IMR-90 (cell line): Measurements from ENCODE around the gene PAXIP1. TPM values are rescaled to one million over a fixed set of nuclear protein-coding genes. Genes with fewer than 3 reads are reported as not detected.

ENCODE experiments used
- ATAC-seq: fragments of 200-7000 bp; cut with Tn5 transposase; 2 replicates; pipeline ENCODE4 v1.9.1; 2020; ENCODE audit warnings: low read depth, mild to moderate bottlenecking, moderate library complexity
- BruUV-seq: library from RNA; stranded (reverse); fragments of 400-500 nt; replicated peaks from 2 replicates; lab custom pipeline; 2021; lab: Mats Ljungman, UMichigan
- CTCF ChIA-PET: fragments of 300-600 bp; formaldehyde crosslinking; extraction: SDS; loops from one replicate; lab custom pipeline; 2021; ENCODE audit warnings: antibody characterized with exemption; lab: Yijun Ruan, JAX
- POLR2A ChIA-PET: fragments of 300-600 bp; sonication (Branson Sonifier 250); formaldehyde crosslinking; loops from one replicate; lab custom pipeline; 2022; ENCODE audit warnings: antibody characterized with exemption; ENCODE audit not compliant: unreplicated experiment; lab: Charles Lee
- DNase-seq: peaks from one replicate; pipeline ENCODE4 v3.0.0; 2013
- H2AFZ ChIP-seq: replicated peaks from 2 replicates; pipeline ENCODE3; 2013; ENCODE audit warnings: low read length, mild to moderate bottlenecking; ENCODE audit not compliant: poor library complexity
- H2AK5ac ChIP-seq: 2 replicates; pipeline ENCODE4 v1.6.1; 2013; ENCODE audit warnings: low read depth, low read length, inconsistent platforms
- H2AK9ac ChIP-seq: replicated peaks from 2 replicates; pipeline ENCODE3; 2013; ENCODE audit warnings: mild to moderate bottlenecking, low read depth, low read length, moderate library complexity; ENCODE audit not compliant: poor library complexity
- H2BK120ac ChIP-seq: 2 replicates; pipeline ENCODE4 v1.6.1; 2013; ENCODE audit warnings: low read depth, low read length, inconsistent platforms
- H2BK15ac ChIP-seq: 3 replicates; pipeline ENCODE4 v1.6.1; 2013; ENCODE audit warnings: low read depth, low read length, inconsistent platforms
- H2BK20ac ChIP-seq: 2 replicates; pipeline ENCODE4 v1.6.1; 2013; ENCODE audit warnings: low read depth, mild to moderate bottlenecking, inconsistent platforms, low read length, moderate library complexity
- H2BK5ac ChIP-seq: 2 replicates; pipeline ENCODE4 v1.6.1; 2013; ENCODE audit warnings: mild to moderate bottlenecking, low read depth, low read length, inconsistent platforms; ENCODE audit not compliant: poor library complexity, severe bottlenecking
- H3K14ac ChIP-seq: replicated peaks from 2 replicates; pipeline ENCODE4 v1.6.1; 2013; ENCODE audit warnings: low read depth, low read length, inconsistent platforms
- H3K18ac ChIP-seq: 2 replicates; pipeline ENCODE4 v1.6.1; 2013; ENCODE audit warnings: low read depth, low read length, control low read depth
- H3K23ac ChIP-seq: 2 replicates; pipeline ENCODE4 v1.6.1; 2013; ENCODE audit warnings: low read depth, low read length, inconsistent platforms
- H3K27ac ChIP-seq: 2 replicates; pipeline ENCODE4 v1.5.1; 2013; ENCODE audit warnings: mild to moderate bottlenecking, control low read depth, low read length; ENCODE audit not compliant: insufficient read depth
- H3K27me3 ChIP-seq: 2 replicates; pipeline ENCODE4 v1.6.1; 2013; ENCODE audit warnings: low read length; ENCODE audit not compliant: control insufficient read depth, insufficient read depth
- H3K36me3 ChIP-seq: 2 replicates; pipeline ENCODE4 v1.6.1; 2013; ENCODE audit warnings: low read length, mixed read lengths; ENCODE audit not compliant: control insufficient read depth, insufficient read depth
- H3K4ac ChIP-seq: 2 replicates; pipeline ENCODE4 v1.6.1; 2013; ENCODE audit warnings: low read depth, low read length, inconsistent platforms
- H3K4me1 ChIP-seq: 2 replicates; pipeline ENCODE4 v1.6.1; 2013; ENCODE audit warnings: low read length, mixed read lengths; ENCODE audit not compliant: control insufficient read depth, insufficient read depth
- H3K4me2 ChIP-seq: 2 replicates; pipeline ENCODE4 v1.6.1; 2013; ENCODE audit warnings: low read depth, mild to moderate bottlenecking, control low read depth, low read length, moderate library complexity
- H3K4me3 ChIP-seq: 2 replicates; pipeline ENCODE4 v1.5.1; 2013; ENCODE audit warnings: low read depth, mild to moderate bottlenecking, control low read depth, low read length, moderate library complexity; ENCODE audit not compliant: insufficient read depth
- H3K56ac ChIP-seq: 2 replicates; pipeline ENCODE4 v1.6.1; 2013; ENCODE audit warnings: low read length, inconsistent platforms; ENCODE audit not compliant: insufficient read depth; ENCODE audit errors: extremely low read depth
- H3K79me1 ChIP-seq, 2 experiments: 2 replicates each; pipeline ENCODE4 v1.6.1; 2013; ENCODE audit warnings: low read length in 2 of 2, inconsistent platforms in 1 of 2, low read depth in 1 of 2
- H3K9ac ChIP-seq: 2 replicates; pipeline ENCODE4 v1.6.1; 2013; ENCODE audit warnings: low read depth, low read length, control low read depth
- H3K9me1 ChIP-seq: 2 replicates; pipeline ENCODE4 v1.6.1; 2013; ENCODE audit warnings: low read length, inconsistent platforms; ENCODE audit not compliant: insufficient read depth
- H3K9me3 ChIP-seq: 2 replicates; pipeline ENCODE4 v1.6.1; 2013; ENCODE audit warnings: low read length; ENCODE audit not compliant: control insufficient read depth, insufficient read depth
- H4K20me1 ChIP-seq: 2 replicates; pipeline ENCODE4 v1.6.1; 2013; ENCODE audit warnings: low read length, inconsistent platforms; ENCODE audit not compliant: insufficient read depth
- H4K5ac ChIP-seq: 2 replicates; pipeline ENCODE4 v1.6.1; 2013; ENCODE audit warnings: mild to moderate bottlenecking, low read depth, low read length, control low read depth
- H4K8ac ChIP-seq, 2 experiments: 2 replicates each; pipeline ENCODE4 v1.6.1; 2013; ENCODE audit warnings: low read depth in 2 of 2, low read length in 2 of 2, control low read depth in 1 of 2, inconsistent platforms in 1 of 2
- H4K91ac ChIP-seq: 2 replicates; pipeline ENCODE4 v1.6.1; 2013; ENCODE audit warnings: low read depth, low read length, inconsistent platforms; ENCODE audit not compliant: insufficient read depth
- BHLHE40 ChIP-seq: fragments of 150-350 bp; IDR thresholded peaks from 2 replicates; pipeline ENCODE4 v1.6.1; 2016; ENCODE audit warnings: mild to moderate bottlenecking, low read depth, low read length
- CEBPB ChIP-seq: IDR thresholded peaks from 2 replicates; pipeline ENCODE4 v1.6.1; 2012; ENCODE audit warnings: low read depth, low read length, improper control_type of control experiment
- CHD1 ChIP-seq: IDR thresholded peaks from 2 replicates; pipeline ENCODE4 v1.6.1; 2012; ENCODE audit warnings: low read depth, low read length, improper control_type of control experiment
- FOS ChIP-seq: fragments of 150-350 bp; IDR thresholded peaks from 2 replicates; pipeline ENCODE4 v1.6.1; 2016; ENCODE audit warnings: low read depth, low read length
- MAFK ChIP-seq: IDR thresholded peaks from 2 replicates; pipeline ENCODE4 v1.6.1; 2012; ENCODE audit warnings: low read depth, low read length, improper control_type of control experiment
- MAZ ChIP-seq: IDR thresholded peaks from 2 replicates; pipeline ENCODE4 v1.6.1; 2012; ENCODE audit warnings: low read depth, mild to moderate bottlenecking, low read length, improper control_type of control experiment, moderate library complexity, borderline replicate concordance
- MXI1 ChIP-seq: IDR thresholded peaks from 2 replicates; pipeline ENCODE4 v1.6.1; 2012; ENCODE audit warnings: low read depth, mild to moderate bottlenecking, low read length, moderate library complexity, borderline replicate concordance
- NFE2L2 ChIP-seq: fragments of 150-350 bp; IDR thresholded peaks from 2 replicates; pipeline ENCODE4 v1.6.1; 2016; ENCODE audit warnings: low read depth, mild to moderate bottlenecking, low read length
- POLR2A ChIP-seq: IDR thresholded peaks from 2 replicates; pipeline ENCODE4 v1.6.1; 2012; ENCODE audit warnings: mild to moderate bottlenecking, low read depth, low read length
- RAD21 ChIP-seq: IDR thresholded peaks from 2 replicates; pipeline ENCODE4 v1.6.1; 2012; ENCODE audit warnings: low read length, improper control_type of control experiment
- RCOR1 ChIP-seq: IDR thresholded peaks from 2 replicates; pipeline ENCODE4 v1.6.1; 2012; ENCODE audit warnings: mild to moderate bottlenecking, low read length, improper control_type of control experiment; ENCODE audit not compliant: insufficient replicate concordance
- RFX5 ChIP-seq: IDR thresholded peaks from 2 replicates; pipeline ENCODE4 v1.8.0; 2012; ENCODE audit warnings: low read depth, mild to moderate bottlenecking, low read length, moderate library complexity
- SMC3 ChIP-seq: fragments of 150-350 bp; IDR thresholded peaks from 2 replicates; pipeline ENCODE4 v1.6.1; 2016; ENCODE audit warnings: low read depth, mild to moderate bottlenecking, antibody characterized with exemption, low read length, moderate library complexity
- WGBS, 2 experiments: methylation state at CpG; one replicate each; pipeline versions ENCODE4 v1.1.5 to v1.1.7; 2013; ENCODE audit warnings: missing lambda C conversion rate in 2 of 2; ENCODE audit not compliant: insufficient read length in 1 of 2; ENCODE audit errors: extremely low coverage in 2 of 2; 5-methylcytosine and 5-hydroxymethylcytosine counted together
- dilution Hi-C: fragments of 300-500 bp; cut with HindIII; formaldehyde crosslinking; loops from one replicate; pipeline ENCODE4 v1.14.3; 2018; ENCODE audit warnings: low sequenced_read_pairs; ENCODE audit not compliant: unreplicated experiment
- in situ Hi-C: fragments of 300-500 bp; cut with MboI; formaldehyde crosslinking; loops from 3 replicates; pipeline ENCODE4 v1.14.3; 2019; ENCODE audit warnings: low sequenced_read_pairs, inconsistent platforms, mixed read lengths
- intact Hi-C: fragments of 100-400 bp; cut with micrococcal nuclease; formaldehyde crosslinking; loops from 2 replicates; pipeline ENCODE4 v1.10.0; 2022
- polyA plus RNA-seq, 3 experiments: library from polyadenylated mRNA; depleted of rRNA; stranded (reverse); fragments of >200 nt; gene quantifications; 2 replicates each; pipeline ENCODE4 v1.2.3, GENCODE V29; 2012; ENCODE audit warnings: low replicate concordance in 1 of 3
- total RNA-seq: library from RNA; depleted of rRNA; stranded (reverse); fragments of >200 nt; gene quantifications from 2 replicates; pipeline ENCODE4 v1.2.3, GENCODE V29; 2012
- TF ChIP-seq, protein P1 (sequence below): fragments of 150-350 bp; IDR thresholded peaks from 2 replicates; pipeline ENCODE4 v1.6.1; 2016; ENCODE audit warnings: low read depth, mild to moderate bottlenecking, low read length, moderate library complexity, borderline replicate concordance
- TF ChIP-seq, protein P2 (sequence below): conservative IDR thresholded peaks from 2 replicates; pipeline ENCODE4 v1.5.1; 2012; ENCODE audit warnings: mild to moderate bottlenecking, low read depth, low read length, improper control_type of control experiment
- TF ChIP-seq, protein P3 (sequence below): fragments of 150-350 bp; IDR thresholded peaks from 2 replicates; pipeline ENCODE4 v1.6.1; 2017; ENCODE audit warnings: mild to moderate bottlenecking, antibody characterized with exemption, low read length, low read depth

The PAXIP1 gene
- total and polyA plus RNA-seq, 2 of the 4 experiments (the other 2 are of a cell fraction): 7.3 to 8.7 TPM

DNA sequence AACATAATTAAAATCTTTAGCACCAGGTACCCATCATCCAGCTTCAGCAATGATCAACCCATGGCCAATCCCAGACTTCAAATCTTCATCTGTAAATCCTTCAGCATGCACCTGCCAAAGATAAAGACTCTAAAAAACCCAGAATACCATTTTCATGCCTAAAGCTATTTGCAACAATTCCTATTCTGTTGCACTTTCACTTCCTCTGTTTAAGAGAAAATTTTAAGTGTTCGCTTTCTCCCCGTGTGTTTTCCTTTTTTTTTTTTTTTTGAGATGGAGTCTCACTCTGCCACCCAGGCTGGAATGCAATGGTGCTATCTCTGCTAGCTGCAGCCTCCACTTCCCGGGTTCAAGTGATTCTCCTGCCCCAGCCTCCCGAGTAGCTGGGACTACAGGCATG, 35.4 kb upstream of the PAXIP1 start:
- Histone ChIP-seq H3K9me3 (no peaks in the 10 kb centered on the region), H3K4me2 (no peak overlapping the region), H4K20me1 (no peaks in the 10 kb centered on the region), H2AFZ (no peak overlapping the region), H3K9me1 (no peaks in the 10 kb centered on the region), H3K4me3 (no peak overlapping the region), H2BK5ac (no peak overlapping the region), H3K14ac (no peak overlapping the region), H3K56ac (no peak overlapping the region), H4K5ac (no peak overlapping the region), H4K91ac (no peak overlapping the region), H2AK5ac (no peak overlapping the region), H2BK15ac (no peak overlapping the region), H3K18ac (no peak overlapping the region), H3K9ac (no peak overlapping the region), H4K8ac (no peak overlapping the region), H2BK120ac (no peak overlapping the region), H2AK9ac (no peak overlapping the region), H3K36me3 (no peaks in the 10 kb centered on the region), H3K27me3 (no peaks in the 10 kb centered on the region), H3K4ac (no peak overlapping the region), H3K4me1 (no peaks in the 10 kb centered on the region), H3K79me1 (no peaks in the 10 kb centered on the region), H3K23ac (no peak overlapping the region), H2BK20ac (no peak overlapping the region), H3K27ac (no peak overlapping the region)
- intact Hi-C loops: no loop called here
- in situ Hi-C loops: no loop called here
- dilution Hi-C loops: no loop called here
- ChIA-PET CTCF (no interaction called here), POLR2A (no interaction called here)
- BruUV-seq: no TSS peak
- TF ChIP-seq RCOR1: no peak
- TF ChIP-seq RAD21: no peak
- TF ChIP-seq, protein P1, sequence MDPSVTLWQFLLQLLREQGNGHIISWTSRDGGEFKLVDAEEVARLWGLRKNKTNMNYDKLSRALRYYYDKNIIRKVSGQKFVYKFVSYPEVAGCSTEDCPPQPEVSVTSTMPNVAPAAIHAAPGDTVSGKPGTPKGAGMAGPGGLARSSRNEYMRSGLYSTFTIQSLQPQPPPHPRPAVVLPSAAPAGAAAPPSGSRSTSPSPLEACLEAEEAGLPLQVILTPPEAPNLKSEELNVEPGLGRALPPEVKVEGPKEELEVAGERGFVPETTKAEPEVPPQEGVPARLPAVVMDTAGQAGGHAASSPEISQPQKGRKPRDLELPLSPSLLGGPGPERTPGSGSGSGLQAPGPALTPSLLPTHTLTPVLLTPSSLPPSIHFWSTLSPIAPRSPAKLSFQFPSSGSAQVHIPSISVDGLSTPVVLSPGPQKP: no peak
- TF ChIP-seq CEBPB: no peak
- no peak for TF ChIP-seq CHD1
- TF ChIP-seq FOS: no peak
- TF ChIP-seq RFX5: no peak
- TF ChIP-seq MXI1: no peak
- TF ChIP-seq MAZ: no peak
- no peak for TF ChIP-seq SMC3
- TF ChIP-seq POLR2A: no peak
- TF ChIP-seq MAFK: no peak
- TF ChIP-seq, protein P2, sequence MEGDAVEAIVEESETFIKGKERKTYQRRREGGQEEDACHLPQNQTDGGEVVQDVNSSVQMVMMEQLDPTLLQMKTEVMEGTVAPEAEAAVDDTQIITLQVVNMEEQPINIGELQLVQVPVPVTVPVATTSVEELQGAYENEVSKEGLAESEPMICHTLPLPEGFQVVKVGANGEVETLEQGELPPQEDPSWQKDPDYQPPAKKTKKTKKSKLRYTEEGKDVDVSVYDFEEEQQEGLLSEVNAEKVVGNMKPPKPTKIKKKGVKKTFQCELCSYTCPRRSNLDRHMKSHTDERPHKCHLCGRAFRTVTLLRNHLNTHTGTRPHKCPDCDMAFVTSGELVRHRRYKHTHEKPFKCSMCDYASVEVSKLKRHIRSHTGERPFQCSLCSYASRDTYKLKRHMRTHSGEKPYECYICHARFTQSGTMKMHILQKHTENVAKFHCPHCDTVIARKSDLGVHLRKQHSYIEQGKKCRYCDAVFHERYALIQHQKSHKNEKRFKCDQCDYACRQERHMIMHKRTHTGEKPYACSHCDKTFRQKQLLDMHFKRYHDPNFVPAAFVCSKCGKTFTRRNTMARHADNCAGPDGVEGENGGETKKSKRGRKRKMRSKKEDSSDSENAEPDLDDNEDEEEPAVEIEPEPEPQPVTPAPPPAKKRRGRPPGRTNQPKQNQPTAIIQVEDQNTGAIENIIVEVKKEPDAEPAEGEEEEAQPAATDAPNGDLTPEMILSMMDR: no peak
- TF ChIP-seq BHLHE40: no peak
- TF ChIP-seq NFE2L2: no peak
- TF ChIP-seq, protein P3, sequence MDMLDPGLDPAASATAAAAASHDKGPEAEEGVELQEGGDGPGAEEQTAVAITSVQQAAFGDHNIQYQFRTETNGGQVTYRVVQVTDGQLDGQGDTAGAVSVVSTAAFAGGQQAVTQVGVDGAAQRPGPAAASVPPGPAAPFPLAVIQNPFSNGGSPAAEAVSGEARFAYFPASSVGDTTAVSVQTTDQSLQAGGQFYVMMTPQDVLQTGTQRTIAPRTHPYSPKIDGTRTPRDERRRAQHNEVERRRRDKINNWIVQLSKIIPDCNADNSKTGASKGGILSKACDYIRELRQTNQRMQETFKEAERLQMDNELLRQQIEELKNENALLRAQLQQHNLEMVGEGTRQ: no peak
- ATAC-seq (no peak), DNase-seq (no peak)
- WGBS, 2 experiments: no CpG with 5 or more reads among the region's 4 CpGs
